Measurements from ENCODE around the gene FERMT1.

Gene FERMT1

GRCh38 chr20:6134592-6134991, 11.8 kb upstream of the FERMT1 start:
- Histone ChIP-seq H3K27ac (replicated peaks; ENCODE audit: low read length) (no peak overlapping the region), H2BK15ac (ENCODE audit: low read length) (no peak overlapping the region), H3K4me1 (ENCODE audit: control insufficient read depth in 2 of 2, insufficient read depth in 1 of 2, low read depth in 1 of 2, low read length in 2 of 2) (no peaks in the 10 kb centered on the region), H3K18ac (ENCODE audit: low read length) (no peak overlapping the region), H2BK5ac (ENCODE audit: low read length) (no peak overlapping the region), H3K36me3 (replicated peaks in 1 of 2; ENCODE audit: control insufficient read depth in 2 of 2, insufficient read depth in 2 of 2, low read length in 2 of 2) (no peaks in the 10 kb centered on the region), H3K14ac (ENCODE audit: low read length) (no peak overlapping the region), H3K4ac (ENCODE audit: low read length) (no peak overlapping the region), H3K27me3 (ENCODE audit: control insufficient read depth in 3 of 3, insufficient read depth in 3 of 3, low read depth in 1 of 3, low read length in 3 of 3) (peaks cover 0 to 4% (median 0%) of the 10 kb centered on the region in 3 experiments), H3K9me3 (replicated peaks in 1 of 2; ENCODE audit: control insufficient read depth in 2 of 2, insufficient read depth in 1 of 2, low read depth in 1 of 2, low read length in 2 of 2) (peaks cover 0 to 4% of the 10 kb centered on the region in 2 donors), H2AFZ (ENCODE audit: low read length) (no peak overlapping the region), H3K4me3 (ENCODE audit: low read length in 2 of 2) (no peak overlapping the region), H2AK5ac (ENCODE audit: low read depth, low read length) (no peak overlapping the region), H3K9ac (ENCODE audit: low read depth, low read length, poor library complexity) (no peak overlapping the region), H3K4me2 (ENCODE audit: insufficient read depth, low read length, poor library complexity, severe bottlenecking) (no peak overlapping the region), H2BK12ac (ENCODE audit: low read length) (no peak overlapping the region), H4K8ac (ENCODE audit: low read depth, low read length) (no peak overlapping the region), H2BK120ac (ENCODE audit: low read depth, low read length) (no peak overlapping the region), H3K79me1 (ENCODE audit: low read depth, low read length) (no peaks in the 10 kb centered on the region), H4K91ac (ENCODE audit: low read depth, low read length, poor library complexity) (no peak overlapping the region), H3K23ac (ENCODE audit: low read depth, low read length, poor library complexity) (no peak overlapping the region)
- DNase-seq (ENCODE audit: low spot score) = no peak
- whole genome bisulfite sequencing, 2 donors (ENCODE audit: extremely low coverage in 2 of 2, insufficient read length in 2 of 2, insufficient replicate concordance in 1 of 2) = no CpG with 5 or more reads among the region's 8 CpGs

GRCh38 chr20:6130045-6130444, 7.2 kb upstream of the FERMT1 start:
- H2AK5ac ChIP-seq (ENCODE audit: low read depth, low read length) = no peak overlapping the region
- H2AFZ ChIP-seq (ENCODE audit: low read length) = no peak overlapping the region
- H2BK5ac ChIP-seq (ENCODE audit: low read length) = no peak overlapping the region
- no peak overlapping the region for H3K23ac ChIP-seq (ENCODE audit: low read depth, low read length, poor library complexity)
- WGBS, 2 donors (ENCODE audit: extremely low coverage in 2 of 2, insufficient read length in 2 of 2, insufficient replicate concordance in 1 of 2) = no CpG with 5 or more reads among the region's 5 CpGs
- H2BK15ac ChIP-seq (ENCODE audit: low read length) = no peak overlapping the region
- no peak overlapping the region for H2BK120ac ChIP-seq (ENCODE audit: low read depth, low read length)
- H3K14ac ChIP-seq (ENCODE audit: low read length) = no peak overlapping the region
- no peak overlapping the region for H3K4me3 ChIP-seq (ENCODE audit: low read length in 2 of 2)
- H4K91ac ChIP-seq (ENCODE audit: low read depth, low read length, poor library complexity) = no peak overlapping the region
- no peaks in the 10 kb centered on the region for H3K4me1 ChIP-seq (ENCODE audit: control insufficient read depth in 2 of 2, insufficient read depth in 1 of 2, low read depth in 1 of 2, low read length in 2 of 2)
- no peak overlapping the region for H3K9ac ChIP-seq (ENCODE audit: low read depth, low read length, poor library complexity)
- no peaks in the 10 kb centered on the region for H3K36me3 ChIP-seq (replicated peaks in 1 of 2; ENCODE audit: control insufficient read depth in 2 of 2, insufficient read depth in 2 of 2, low read length in 2 of 2)
- H4K8ac ChIP-seq (ENCODE audit: low read depth, low read length) = no peak overlapping the region
- no peak overlapping the region for H2BK12ac ChIP-seq (ENCODE audit: low read length)
- DNase-seq (ENCODE audit: low spot score) = no peak
- H3K18ac ChIP-seq (ENCODE audit: low read length) = no peak overlapping the region
- H3K4ac ChIP-seq (ENCODE audit: low read length) = no peak overlapping the region
- H3K4me2 ChIP-seq (ENCODE audit: insufficient read depth, low read length, poor library complexity, severe bottlenecking) = no peak overlapping the region
- no peak overlapping the region for H3K27ac ChIP-seq (replicated peaks; ENCODE audit: low read length)
- no peaks in the 10 kb centered on the region for H3K79me1 ChIP-seq (ENCODE audit: low read depth, low read length)
- H3K9me3 ChIP-seq (replicated peaks in 1 of 2; ENCODE audit: control insufficient read depth in 2 of 2, insufficient read depth in 1 of 2, low read depth in 1 of 2, low read length in 2 of 2) = no peaks in the 10 kb centered on the region
- peaks cover 0 to 2% (median 0%) of the 10 kb centered on the region in 3 experiments for H3K27me3 ChIP-seq (ENCODE audit: control insufficient read depth in 3 of 3, insufficient read depth in 3 of 3, low read depth in 1 of 3, low read length in 3 of 3)

- H2AFZ ChIP-seq (ENCODE audit: low read length) = no peak overlapping the region
- no peak overlapping the region for H4K91ac ChIP-seq (ENCODE audit: low read depth, low read length, poor library complexity)
- H3K23ac ChIP-seq (ENCODE audit: low read depth, low read length, poor library complexity) = no peak overlapping the region
- no peak overlapping the region for H3K14ac ChIP-seq (ENCODE audit: low read length)
- no peak overlapping the region for H3K4me3 ChIP-seq (ENCODE audit: low read length in 2 of 2)
- no peak overlapping the region for H3K4me2 ChIP-seq (ENCODE audit: insufficient read depth, low read length, poor library complexity, severe bottlenecking)
- peaks cover 0 to 20% (median 6%) of the 10 kb centered on the region in 3 experiments for H3K27me3 ChIP-seq (ENCODE audit: control insufficient read depth in 3 of 3, insufficient read depth in 3 of 3, low read depth in 1 of 3, low read length in 3 of 3)
- no peak overlapping the region for H3K4ac ChIP-seq (ENCODE audit: low read length)
- H2AK5ac ChIP-seq (ENCODE audit: low read depth, low read length) = no peak overlapping the region
- H3K9me3 ChIP-seq (replicated peaks in 1 of 2; ENCODE audit: control insufficient read depth in 2 of 2, insufficient read depth in 1 of 2, low read depth in 1 of 2, low read length in 2 of 2) = no peaks in the 10 kb centered on the region
- no peak overlapping the region for H3K9ac ChIP-seq (ENCODE audit: low read depth, low read length, poor library complexity)
- H3K18ac ChIP-seq (ENCODE audit: low read length) = no peak overlapping the region
- no peaks in the 10 kb centered on the region for H3K79me1 ChIP-seq (ENCODE audit: low read depth, low read length)
- no peak overlapping the region for H2BK12ac ChIP-seq (ENCODE audit: low read length)
- H2BK5ac ChIP-seq (ENCODE audit: low read length) = no peak overlapping the region
- DNase-seq (ENCODE audit: low spot score) = no peak
- no peak overlapping the region for H4K8ac ChIP-seq (ENCODE audit: low read depth, low read length)
- no peak overlapping the region for H3K27ac ChIP-seq (replicated peaks; ENCODE audit: low read length)
- H2BK120ac ChIP-seq (ENCODE audit: low read depth, low read length) = no peak overlapping the region
- WGBS, 2 donors (ENCODE audit: extremely low coverage in 2 of 2, insufficient read length in 2 of 2, insufficient replicate concordance in 1 of 2) = no CpG with 5 or more reads among the region's 4 CpGs
- no peak overlapping the region for H2BK15ac ChIP-seq (ENCODE audit: low read length)
- H3K36me3 ChIP-seq (replicated peaks in 1 of 2; ENCODE audit: control insufficient read depth in 2 of 2, insufficient read depth in 2 of 2, low read length in 2 of 2) = no peaks in the 10 kb centered on the region
- H3K4me1 ChIP-seq (ENCODE audit: control insufficient read depth in 2 of 2, insufficient read depth in 1 of 2, low read depth in 1 of 2, low read length in 2 of 2) = peaks cover 1 to 3% of the 10 kb centered on the region in 2 donors
Observed at GRCh38 chr20:6127825-6128224, 5.0 kb upstream of the FERMT1 start.

- Histone ChIP-seq H3K79me1 (ENCODE audit: low read depth, low read length) (no peaks in the 10 kb centered on the region), H2AFZ (ENCODE audit: low read length) (no peak overlapping the region), H3K36me3 (replicated peaks in 1 of 2; ENCODE audit: control insufficient read depth in 2 of 2, insufficient read depth in 2 of 2, low read length in 2 of 2) (no peaks in the 10 kb centered on the region), H3K18ac (ENCODE audit: low read length) (no peak overlapping the region), H2BK120ac (ENCODE audit: low read depth, low read length) (no peak overlapping the region), H3K23ac (ENCODE audit: low read depth, low read length, poor library complexity) (no peak overlapping the region), H4K91ac (ENCODE audit: low read depth, low read length, poor library complexity) (no peak overlapping the region), H3K27me3 (ENCODE audit: control insufficient read depth in 3 of 3, insufficient read depth in 3 of 3, low read depth in 1 of 3, low read length in 3 of 3) (peaks cover 0 to 30% (median 15%) of the 10 kb centered on the region in 3 experiments), H3K14ac (ENCODE audit: low read length) (no peak overlapping the region), H4K8ac (ENCODE audit: low read depth, low read length) (no peak overlapping the region), H3K4me1 (ENCODE audit: control insufficient read depth in 2 of 2, insufficient read depth in 1 of 2, low read depth in 1 of 2, low read length in 2 of 2) (peaks cover 3 to 7% of the 10 kb centered on the region in 2 donors), H3K27ac (replicated peaks; ENCODE audit: low read length) (no peak overlapping the region), H2BK15ac (ENCODE audit: low read length) (no peak overlapping the region), H3K4me3 (ENCODE audit: low read length in 2 of 2) (no peak overlapping the region), H3K4me2 (ENCODE audit: insufficient read depth, low read length, poor library complexity, severe bottlenecking) (no peak overlapping the region), H3K9me3 (replicated peaks in 1 of 2; ENCODE audit: control insufficient read depth in 2 of 2, insufficient read depth in 1 of 2, low read depth in 1 of 2, low read length in 2 of 2) (no peaks in the 10 kb centered on the region), H3K9ac (ENCODE audit: low read depth, low read length, poor library complexity) (no peak overlapping the region), H2BK5ac (ENCODE audit: low read length) (no peak overlapping the region), H3K4ac (ENCODE audit: low read length) (no peak overlapping the region), H2AK5ac (ENCODE audit: low read depth, low read length) (no peak overlapping the region), H2BK12ac (ENCODE audit: low read length) (no peak overlapping the region)
- no CpG with 5 or more reads among the region's 2 CpGs for WGBS, 2 donors (ENCODE audit: extremely low coverage in 2 of 2, insufficient read length in 2 of 2, insufficient replicate concordance in 1 of 2)
- DNase-seq (ENCODE audit: low spot score) = no peak
Observed at GRCh38 chr20:6126846-6127245, 4.0 kb upstream of the FERMT1 start.
